CD4-positive, alpha-beta T cell treated with Interleukin-4 for 1 hour (primary cell): ENCODE results near the gene SURF6.
"Not testable (repeated sequence)": the region's sequence is repeated elsewhere in the genome, so short reads cannot be mapped to it uniquely, and the experiment has no call there.

Experiments used
- DNase-seq, 2 donors: peaks; one replicate each; pipeline ENCODE4 v3.0.0-alpha.2; 2020 to 2022

SURF6 gene

DNA sequence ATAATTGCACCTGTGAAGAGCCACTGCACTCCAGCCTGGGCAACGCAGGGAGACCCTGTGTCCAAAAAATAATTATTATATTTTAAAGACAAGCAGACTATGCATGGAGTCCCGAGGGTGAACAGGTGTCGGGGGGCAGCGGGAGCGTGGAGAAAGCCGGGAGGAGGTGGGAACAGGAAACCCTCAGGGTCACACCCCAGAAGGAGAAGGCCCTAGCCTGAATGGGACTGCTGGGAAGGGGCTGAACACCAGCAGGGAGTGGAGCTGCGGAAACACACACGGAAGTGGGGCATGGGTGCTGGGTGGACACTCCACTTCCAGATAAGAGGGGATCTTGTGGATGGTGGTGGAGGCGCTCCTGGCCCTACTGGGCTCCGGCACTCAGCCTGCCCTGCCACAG is 12.8 kb downstream of the SURF6 start:
- DNase-seq, result no peak

DNA sequence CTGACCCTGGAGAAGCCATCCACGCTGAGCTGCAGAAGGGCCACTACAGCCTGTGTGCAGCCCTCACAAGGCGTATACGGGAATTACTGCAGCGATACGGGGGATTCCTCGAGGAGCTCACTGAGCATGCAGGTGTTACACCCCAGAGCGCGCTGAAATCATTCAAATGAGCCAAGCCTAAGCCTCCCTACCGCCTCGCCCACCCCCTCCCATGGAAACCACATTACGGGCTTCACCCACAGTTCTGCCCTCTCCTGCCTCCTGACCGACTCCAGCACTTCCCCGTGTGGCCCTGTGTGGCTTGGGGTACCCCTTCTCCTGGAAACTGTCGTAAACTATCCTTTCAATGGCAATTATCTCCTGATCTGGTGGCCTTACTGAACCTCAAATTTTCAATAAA is 13.3 kb downstream of the SURF6 start:
- DNase-seq, result no peak

DNA sequence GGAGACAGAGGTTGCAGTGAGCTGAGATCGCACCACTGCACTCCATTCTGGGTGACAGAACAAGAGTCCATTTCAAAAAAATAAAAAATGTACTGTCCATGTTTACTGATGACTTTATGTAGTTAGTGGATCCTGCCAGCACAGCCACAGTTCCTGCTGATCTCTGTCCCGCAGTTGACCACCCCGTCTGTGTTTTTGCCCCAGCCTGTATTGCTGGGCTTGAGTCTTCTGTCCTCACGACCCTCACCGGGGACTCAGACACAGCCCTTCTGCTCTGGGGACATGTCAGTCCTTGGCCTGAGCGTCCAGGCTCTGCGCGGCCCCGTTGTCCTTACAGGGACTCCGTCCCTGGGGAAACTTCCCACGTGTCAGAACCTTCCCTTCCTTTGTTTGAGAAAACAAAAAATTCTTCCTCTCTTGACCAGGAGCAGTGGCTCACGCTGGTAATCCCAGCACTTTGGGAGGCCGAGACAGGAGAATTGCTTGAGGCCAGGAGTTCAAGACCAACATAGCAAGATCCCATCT is 14.5 kb downstream of the SURF6 start:
- DNase-seq, result no peak

DNA sequence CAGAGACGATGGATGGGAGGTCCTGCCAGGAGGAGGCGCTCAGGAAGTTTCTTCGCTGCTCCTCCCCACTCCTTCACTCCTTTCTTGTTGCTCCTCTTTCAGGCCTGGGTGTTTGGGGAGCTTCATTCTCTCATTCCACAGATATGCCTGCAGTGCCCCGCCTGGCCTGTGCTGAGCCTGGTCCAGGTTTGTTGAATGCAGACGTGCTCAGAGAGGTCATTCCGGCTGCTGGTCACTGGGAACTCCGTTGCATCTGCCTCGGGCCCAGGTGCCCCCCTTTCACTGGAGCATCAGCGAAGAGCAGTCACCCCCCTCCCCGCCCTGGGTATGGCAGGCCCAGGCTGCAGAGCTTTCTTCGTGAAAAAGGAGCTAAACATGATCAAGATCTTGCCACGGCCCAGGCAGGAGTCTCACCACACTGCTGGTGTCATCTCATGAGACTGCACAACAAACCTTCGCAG is 15.5 kb downstream of the SURF6 start:
- no peak for DNase-seq

DNA sequence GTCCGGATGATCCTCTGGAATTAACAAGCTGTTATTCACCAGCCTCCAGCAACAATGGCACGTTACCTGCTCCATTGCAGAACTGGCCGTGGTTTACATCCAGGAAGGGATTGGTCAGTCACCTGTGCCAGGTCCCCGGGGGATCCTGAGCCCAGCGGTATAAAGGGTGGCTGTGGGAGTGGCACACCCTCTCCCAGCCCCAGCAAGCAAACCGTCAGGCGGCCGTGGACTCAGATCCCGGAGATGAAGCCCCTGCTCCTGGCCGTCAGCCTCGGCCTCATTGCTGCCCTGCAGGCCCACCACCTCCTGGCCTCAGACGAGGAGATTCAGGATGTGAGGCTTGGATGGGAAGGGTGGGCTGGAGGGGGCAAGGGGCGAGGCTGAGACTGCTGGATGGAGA is 18.4 kb downstream of the SURF6 start:
- DNase-seq, result not testable (repeated sequence)

DNA sequence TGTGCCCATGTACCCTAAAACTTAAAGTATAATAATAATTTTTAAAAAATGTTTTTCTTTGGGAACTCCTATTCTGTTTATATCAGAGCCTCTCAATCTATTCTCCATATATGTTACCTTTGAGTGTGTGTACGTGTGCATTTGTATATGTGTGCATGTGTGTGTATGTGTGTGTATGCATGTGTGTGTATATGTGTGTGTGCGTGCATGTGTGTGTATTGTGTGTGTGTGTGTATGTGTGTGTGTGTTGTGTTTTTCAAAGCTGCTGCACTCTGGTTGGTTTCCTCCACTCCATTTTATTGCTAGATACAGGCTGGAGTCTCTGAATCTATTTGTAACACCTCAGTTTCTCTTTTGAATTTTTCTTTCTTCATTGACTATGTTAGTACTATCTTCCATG is 20.0 kb downstream of the SURF6 start:
- DNase-seq, result no peak

DNA sequence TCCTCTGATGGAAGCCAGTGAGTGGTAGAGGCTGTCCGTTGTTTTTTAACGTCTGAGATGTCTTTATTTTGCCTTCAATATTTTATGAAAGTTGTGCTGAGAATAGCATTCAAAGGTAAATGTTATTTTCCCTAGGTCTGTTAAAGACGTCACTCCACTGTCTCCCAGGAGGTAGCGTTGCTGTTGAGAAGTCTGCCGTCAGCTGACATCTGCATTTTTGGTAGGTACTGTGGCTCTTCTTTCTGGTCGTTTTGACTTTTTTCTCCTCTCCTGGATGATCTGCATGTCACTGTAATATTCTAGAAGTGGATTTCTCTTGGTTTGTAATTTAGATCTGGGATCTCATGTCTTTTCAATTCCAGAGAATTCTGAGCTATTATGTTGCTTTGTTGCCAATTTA is 26.4 kb downstream of the SURF6 start:
- no peak for DNase-seq

DNA sequence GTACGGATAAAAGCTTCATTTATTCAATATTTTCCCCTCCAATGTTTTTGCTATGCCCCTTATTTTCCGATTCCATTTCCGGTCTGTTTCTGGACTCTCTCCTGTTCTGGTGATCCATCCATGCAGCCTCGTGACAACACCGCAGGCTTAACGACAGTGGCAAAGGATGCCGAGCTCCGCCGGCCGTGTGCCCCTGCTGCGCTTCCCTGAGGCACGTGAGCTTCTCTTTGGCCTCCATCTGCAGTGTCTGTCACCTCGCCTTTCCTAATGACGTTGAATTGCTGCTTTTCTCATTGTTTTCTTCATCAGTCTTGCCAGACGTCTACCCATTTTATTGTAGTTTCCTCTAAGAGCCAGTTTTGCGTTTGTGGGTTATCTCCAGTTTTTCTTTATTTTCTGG is 28.7 kb downstream of the SURF6 start:
- no peak for DNase-seq

DNA sequence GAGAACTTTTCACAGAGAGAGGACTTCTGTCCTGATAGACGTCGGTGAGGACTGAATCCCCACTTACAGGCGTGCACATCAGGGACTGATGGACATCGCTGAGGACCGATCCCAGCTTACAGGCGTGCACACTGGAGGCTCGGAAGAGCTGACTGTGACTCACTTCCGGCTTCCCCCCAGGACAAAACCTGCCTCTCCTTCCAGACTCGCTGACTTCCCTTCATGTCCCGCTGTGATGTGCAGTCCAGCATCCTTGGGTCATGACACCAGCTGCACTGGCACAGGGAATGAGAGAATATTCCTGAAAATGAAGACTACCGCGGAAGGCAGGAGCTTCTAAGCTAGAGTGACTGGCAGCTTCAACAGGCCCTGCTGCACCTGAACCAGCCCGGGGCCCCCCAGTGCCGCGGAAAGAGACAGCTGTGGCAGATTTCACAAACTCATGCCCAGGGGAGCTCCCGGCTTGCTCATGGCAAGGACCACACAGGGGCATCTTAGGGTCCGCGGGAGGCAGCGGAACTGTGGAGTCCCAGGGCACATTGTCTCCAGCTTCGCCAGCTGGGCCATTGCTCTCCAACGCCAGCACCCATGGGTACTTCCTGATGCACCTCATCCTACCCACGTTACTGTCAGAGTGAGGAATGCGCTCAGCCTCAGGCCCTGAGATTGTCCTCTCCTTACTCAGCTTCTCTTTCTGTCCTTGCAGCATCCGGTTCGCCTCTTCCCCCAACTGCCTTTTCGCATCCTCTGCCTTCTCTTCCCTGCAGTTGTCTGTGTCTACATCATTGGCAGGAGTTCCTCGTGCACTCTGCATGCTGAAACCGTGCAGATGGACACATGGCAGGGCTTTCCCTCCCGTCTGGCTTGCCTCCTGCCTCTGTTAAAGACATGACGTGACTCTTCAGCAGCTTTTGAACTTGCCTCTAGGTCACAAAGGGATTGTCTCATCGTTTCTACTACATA is 29.5 kb downstream of the SURF6 start:
- DNase-seq, result no peak

DNA sequence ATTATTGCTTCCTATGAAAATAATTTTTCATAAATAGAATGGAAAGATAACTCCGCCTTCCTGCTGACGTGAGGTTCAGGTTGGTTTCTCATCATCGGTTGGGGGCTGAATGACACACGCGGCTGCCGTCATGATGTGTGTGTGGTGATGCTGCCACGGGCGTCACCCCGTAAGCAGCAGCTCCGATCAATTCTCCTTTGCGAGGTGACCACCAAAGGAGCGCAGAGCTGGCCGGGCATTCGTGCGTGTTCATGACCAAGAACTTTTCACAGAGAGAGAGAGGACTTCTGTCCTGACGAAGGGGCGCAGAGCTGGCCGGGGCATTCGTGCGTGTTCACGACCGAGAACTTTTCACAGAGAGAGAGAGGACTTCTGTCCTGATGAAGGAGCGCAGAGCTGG is 30.3 kb downstream of the SURF6 start:
- no peak for DNase-seq

DNA sequence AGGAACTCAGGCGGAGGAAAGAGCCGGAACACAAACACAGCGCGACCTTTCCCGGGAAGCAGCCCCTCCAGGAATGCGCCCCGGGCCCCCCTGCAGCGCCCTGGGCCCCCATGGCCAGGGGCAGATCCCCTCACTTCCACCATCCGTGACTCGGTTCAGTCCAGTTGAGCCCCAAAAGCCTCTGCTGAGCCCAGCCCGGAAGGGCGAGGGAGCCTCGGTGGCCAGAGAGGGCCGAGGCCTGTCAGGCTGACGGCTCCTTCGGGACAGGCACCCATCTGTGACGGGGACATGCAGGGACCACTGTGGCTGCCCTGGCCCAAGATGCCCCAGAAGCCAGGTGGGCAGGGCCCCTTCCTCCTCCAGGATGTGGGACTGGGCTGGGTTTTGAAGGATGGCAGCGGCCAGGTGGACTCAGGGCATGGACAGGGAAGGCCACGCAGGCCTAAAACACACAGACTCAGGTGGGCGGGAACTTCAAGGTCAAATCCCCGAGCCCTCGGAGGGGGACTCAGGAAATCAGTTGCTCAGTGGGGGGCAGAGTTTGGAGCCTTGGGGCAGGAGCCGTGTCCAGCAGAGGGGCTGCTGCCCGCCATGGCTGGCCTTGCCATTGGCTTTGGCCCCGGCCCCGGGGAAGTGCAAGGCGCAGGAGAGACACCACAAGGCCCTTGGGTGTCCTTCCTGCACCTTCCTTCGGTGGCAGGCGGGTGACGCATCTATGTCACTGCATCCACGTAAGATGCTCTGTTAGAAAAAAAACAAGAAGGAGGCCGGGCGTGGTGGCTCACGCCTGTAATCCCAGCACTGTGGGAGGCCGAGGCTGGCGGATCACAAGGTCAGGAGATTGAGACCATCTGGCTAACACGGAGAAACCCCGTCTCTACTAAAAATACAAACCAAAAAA is 31.3 kb downstream of the SURF6 start:
- no peak for DNase-seq

DNA sequence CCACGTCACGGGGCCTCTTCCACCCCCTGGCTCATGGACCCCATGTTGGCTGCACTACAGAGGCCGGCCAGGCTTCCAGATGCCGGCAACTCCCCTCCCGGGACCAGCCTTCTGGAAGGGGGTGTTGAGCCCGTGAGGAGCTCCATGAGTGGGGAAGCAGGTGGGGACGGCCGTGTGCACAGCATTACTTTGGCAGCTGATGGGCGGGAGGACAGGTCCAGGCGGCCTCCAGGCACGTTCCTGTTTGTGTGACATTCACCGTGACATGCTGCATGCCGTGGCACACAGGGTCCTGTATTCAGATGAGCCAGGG is 31.9 kb downstream of the SURF6 start:
- no peak for DNase-seq

DNA sequence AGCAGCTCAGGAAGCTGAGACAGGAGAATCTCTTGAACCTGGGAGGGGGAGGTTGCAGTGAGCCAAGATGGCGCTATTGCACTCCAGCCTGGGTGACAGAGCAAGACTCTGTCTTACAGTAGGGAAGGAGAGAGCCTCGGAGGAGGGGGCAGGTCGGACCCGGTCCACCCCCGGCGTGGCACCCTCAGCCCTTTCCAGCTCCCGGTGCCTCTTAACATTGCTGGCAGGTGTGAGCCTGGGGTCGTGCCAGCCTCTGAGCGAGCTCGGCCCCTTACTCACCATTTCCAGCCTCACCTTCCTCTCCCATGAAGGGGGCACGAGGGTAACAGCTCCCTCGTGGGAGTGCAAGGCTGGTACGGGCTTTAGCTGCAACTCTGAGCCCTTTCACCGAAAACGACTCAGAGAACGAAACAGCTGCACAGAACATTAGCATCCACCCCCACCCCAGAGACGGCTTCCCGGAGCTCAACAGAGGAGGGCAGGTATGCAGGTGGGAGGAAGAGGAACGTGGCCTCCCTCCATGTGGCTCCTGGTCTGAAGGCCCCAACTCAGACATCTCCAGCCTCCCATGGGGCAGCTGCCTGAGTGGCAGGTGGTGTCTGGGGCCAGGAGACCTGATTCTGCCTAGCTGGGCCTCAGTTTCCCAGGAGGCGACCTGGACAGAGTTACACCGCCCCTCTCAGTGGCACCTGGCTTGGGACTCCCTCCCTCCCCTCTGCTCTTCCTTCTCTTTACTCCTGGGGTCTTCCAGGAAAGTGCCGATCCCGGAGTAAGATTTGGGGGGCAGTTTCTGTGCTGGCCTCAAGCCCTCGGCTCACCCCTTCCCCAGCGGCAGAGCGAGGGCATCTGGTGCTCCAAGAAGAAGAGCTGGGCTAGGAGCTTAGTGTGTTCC is 32.5 kb downstream of the SURF6 start:
- no peak for DNase-seq

DNA sequence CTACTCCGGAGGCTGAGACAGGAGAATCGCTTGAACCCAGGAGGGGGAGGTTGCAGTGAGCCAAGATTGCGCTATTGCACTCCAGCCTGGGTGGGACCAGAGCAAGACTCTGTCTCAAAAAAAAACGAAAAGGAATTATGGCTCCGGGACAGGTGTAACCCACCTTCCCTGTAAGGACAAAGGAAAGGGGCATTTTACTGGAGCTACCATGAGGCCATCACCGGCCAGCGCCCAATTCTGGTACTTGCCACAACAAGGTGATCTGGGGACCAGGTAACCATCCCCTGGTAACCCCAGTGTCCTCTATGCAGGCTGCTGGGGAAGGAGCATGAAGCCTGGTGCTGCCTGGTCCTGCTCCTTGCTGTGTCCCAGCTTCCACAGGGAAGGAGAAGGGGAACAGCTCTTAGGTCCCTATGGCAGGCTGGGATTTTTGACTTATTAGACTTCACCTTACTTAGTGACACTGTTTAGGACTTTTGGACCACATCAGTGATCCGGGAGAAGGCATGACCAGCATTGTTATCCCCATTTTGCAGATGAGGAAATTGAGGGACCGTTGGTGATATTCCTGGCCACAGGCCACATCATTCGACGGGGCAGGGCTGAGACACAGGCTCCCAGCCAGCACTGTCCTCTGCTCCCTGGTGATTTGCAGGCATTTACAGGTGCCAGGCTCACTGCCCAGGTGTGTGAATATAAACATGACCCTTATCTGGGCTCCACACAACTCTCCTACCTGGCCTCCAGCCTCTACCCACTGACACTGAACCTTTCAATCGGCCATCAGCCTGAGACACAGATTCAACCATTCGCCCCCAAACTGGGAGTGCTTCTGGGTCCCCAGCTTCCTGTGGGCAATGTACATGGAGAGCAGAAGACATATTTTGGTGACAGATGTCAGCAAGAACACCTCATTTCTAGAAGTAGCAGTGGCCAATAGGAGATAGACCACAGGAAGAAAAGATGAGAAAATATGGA is 34.4 kb downstream of the SURF6 start:
- DNase-seq, result no peak

DNA sequence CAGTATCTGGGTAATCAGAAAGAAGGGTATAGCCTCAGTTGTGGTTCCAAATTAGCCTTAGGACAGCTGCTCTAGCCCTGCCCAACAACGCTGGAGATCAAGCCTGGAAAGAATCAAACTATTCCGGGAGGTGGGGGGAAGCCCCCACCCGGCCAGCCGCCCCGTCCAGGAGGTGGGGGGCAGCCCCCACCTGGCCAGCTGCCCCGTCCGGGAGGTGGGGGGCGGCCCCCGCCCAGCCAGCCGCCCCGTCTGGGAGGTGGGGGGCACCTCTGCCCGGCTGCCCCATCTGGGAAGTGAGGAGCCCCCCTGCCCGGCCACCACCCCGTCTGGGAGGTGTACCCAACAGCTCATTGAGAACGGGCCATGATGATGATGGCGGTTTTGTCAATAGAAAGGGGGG is 36.0 kb downstream of the SURF6 start:
- not testable (repeated sequence) for DNase-seq

DNA sequence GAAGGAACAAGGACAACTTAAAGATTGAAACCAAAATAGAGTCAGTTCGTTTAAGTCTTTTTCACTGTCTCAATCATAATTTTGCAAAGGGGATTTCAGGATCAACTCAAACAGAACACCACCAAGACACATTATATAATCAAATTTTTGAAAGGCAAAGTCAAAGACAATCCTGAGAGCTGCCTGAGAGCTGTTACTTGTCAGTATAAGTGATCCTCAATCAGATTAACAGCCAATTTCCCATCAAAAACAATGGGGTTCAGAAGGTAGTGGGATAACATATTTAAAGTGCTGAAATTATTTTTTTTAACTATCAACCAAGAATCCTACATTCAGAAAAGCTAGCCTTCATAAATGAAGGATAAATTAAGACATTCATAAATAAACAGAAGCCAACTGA is 41.7 kb downstream of the SURF6 start:
- no peak for DNase-seq

DNA sequence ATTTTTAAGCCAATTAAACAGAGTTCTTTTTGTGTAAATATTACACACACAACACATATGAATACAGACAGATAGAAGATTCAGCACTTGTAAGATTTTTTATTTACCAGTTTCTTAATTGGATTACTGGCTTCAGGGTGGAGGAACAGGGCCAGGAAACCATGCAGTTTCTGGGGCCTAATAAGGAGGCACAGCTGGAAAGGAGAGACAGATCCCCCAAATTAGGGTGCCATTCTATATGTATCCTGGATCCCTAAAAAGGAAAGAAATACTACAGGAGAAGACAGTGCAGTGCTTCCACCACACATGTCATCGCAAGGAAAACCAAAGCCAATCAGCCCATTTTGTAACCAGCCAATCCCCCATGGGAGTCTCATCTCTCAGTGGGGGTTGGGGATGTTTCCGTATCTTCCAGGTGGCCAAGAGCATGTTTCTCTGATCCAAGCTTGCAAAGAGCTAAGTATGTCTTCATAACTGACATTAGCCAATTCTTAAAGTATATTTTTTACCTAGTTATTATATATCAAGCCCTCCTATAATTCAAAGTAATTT is 45.2 kb downstream of the SURF6 start:
- no peak for DNase-seq

DNA sequence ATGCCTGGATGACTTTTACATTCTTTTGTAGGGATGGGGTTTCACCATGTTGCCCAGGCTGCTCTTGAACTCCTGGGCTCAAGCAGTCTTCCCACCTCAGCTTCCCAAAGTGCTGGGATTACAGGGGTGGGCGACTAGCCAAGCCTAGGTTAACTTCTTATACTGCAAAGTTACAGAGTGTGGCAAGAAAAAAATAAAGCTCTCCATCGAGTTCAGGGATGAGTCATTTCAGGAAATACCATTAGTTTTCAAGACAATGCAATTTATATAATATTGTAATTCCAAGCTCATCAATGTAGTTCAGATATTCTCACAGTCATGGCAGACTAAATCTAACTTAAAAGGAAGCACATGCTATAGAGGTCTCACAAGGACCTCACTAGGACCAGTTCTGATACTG is 49.5 kb downstream of the SURF6 start:
- DNase-seq, result no peak

DNA sequence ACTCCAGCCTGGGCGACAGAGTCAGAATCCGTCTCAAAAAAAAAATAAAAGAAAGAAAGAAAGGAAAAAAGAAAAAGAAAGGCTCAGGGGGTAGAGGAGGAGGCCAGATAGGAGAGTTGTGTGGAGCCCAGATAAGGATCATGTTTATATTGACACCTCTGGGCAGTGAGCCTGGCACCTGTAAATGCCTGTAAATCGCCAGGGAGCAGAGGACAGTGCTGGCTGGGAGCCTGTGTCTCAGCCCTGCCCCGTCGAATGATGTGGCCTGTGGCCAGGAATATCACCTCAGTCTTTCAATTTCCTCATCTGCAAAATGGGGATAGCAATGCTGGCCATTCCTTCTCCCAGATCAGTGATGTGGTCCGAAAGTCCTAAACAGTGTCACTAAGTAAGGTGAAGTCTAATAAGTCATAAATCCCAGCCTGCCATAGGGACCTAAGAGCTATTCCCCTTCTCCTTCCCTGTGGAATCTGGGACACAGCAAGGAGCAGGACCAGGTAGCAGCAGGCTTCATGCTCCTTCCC is 50.7 kb downstream of the SURF6 start:
- DNase-seq, result no peak

DNA sequence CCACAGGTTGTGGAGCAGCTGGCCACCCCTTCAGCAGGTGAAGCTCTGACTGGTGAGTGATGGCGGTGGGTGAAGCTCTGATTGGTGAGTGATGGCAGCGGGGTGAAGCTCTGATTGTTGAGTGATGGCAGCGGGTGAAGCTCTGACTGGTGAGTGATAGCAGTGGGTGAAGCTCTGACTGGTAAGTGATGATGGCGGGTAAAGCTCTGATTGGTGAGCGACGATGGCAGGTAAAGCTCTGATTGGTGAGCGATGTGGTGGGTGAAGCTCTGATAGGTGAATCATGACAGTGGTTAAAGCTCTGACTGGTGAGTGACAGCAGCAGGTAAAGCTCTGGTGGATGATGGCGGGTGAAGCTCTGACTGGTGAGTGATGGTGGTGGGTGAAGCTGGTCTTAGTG is 51.6 kb downstream of the SURF6 start:
- DNase-seq, result no peak
